WTC11 (cell line): ENCODE results near the gene GDI1. TPM values are rescaled to one million over a fixed set of nuclear protein-coding genes. Genes with fewer than 3 reads are reported as not detected.

Experiments used
- ATAC-seq: fragments of 200-7000 bp; cut with Tn5 transposase; 2 replicates; pipeline ENCODE4 v1.10.0; 2021; ENCODE audit warnings: mild to moderate bottlenecking, moderate library complexity
- CTCF ChIA-PET: fragments of 300-600 bp; sonication (Branson Sonifier 250); formaldehyde crosslinking; loops from one replicate; lab custom pipeline; 2021; ENCODE audit warnings: antibody characterized with exemption; lab: Charles Lee
- POLR2A ChIA-PET: fragments of 350-600 bp; sonication (Branson Sonifier 250); formaldehyde crosslinking; loops from one replicate; lab custom pipeline; 2021; ENCODE audit warnings: antibody characterized with exemption; lab: Charles Lee
- DNase-seq: peaks from one replicate; pipeline ENCODE4 v3.0.0; 2021; ENCODE audit warnings: low spot score
- H3K27ac Mint-ChIP-seq: 2 replicates; pipeline ENCODE4 v1.8.0; 2021; ENCODE audit warnings: mixed read lengths
- H3K27me3 Mint-ChIP-seq: 2 replicates; pipeline ENCODE4 v1.8.0; 2021; ENCODE audit warnings: low read depth, mild to moderate bottlenecking, moderate library complexity, mixed read lengths
- H3K36me3 Mint-ChIP-seq: 2 replicates; pipeline ENCODE4 v1.8.0; 2021; ENCODE audit warnings: mixed read lengths
- H3K4me1 Mint-ChIP-seq: 2 replicates; pipeline ENCODE4 v1.8.0; 2022; ENCODE audit warnings: mixed read lengths
- H3K4me3 Mint-ChIP-seq: 2 replicates; pipeline ENCODE4 v1.8.0; 2021; ENCODE audit warnings: mild to moderate bottlenecking, moderate library complexity, mixed read lengths
- H3K9me3 Mint-ChIP-seq: 2 replicates; pipeline ENCODE4 v1.8.0; 2021; ENCODE audit warnings: mixed read lengths
- ATF2 ChIP-seq: sonication (generic); formaldehyde crosslinking; IDR thresholded peaks from 2 replicates; pipeline ENCODE4 v1.8.1; 2022; ENCODE audit warnings: low read depth, missing genetic modification reagents, borderline replicate concordance
- ATF3 ChIP-seq: sonication (generic); formaldehyde crosslinking; conservative IDR thresholded peaks from 2 replicates; pipeline ENCODE4 v1.8.1; 2022; ENCODE audit warnings: mild to moderate bottlenecking, missing genetic modification reagents
- CREM ChIP-seq: sonication (generic); formaldehyde crosslinking; IDR thresholded peaks from 2 replicates; pipeline ENCODE4 v1.8.1; 2022; ENCODE audit warnings: mild to moderate bottlenecking, missing genetic modification reagents, moderate library complexity
- FOXK1 ChIP-seq: sonication (generic); formaldehyde crosslinking; IDR thresholded peaks from 2 replicates; pipeline ENCODE4 v1.8.0; 2022; ENCODE audit warnings: mild to moderate bottlenecking, moderate library complexity, missing genetic modification reagents
- GTF2I ChIP-seq: fragments of 250-450 bp; sonication (Bioruptor Pico); conservative IDR thresholded peaks from 2 replicates; pipeline ENCODE4 v1.4.0; 2021; ENCODE audit warnings: mild to moderate bottlenecking
- HMGA2 ChIP-seq: fragments of 250-450 bp; sonication (Bioruptor Pico); IDR thresholded peaks from 2 replicates; pipeline ENCODE4 v1.4.0; 2021; ENCODE audit warnings: mild to moderate bottlenecking, moderate library complexity
- IRF2 ChIP-seq: sonication (generic); formaldehyde crosslinking; IDR thresholded peaks from 2 replicates; pipeline ENCODE4 v1.8.0; 2022; ENCODE audit warnings: low read depth, missing genetic modification reagents, borderline replicate concordance
- JUN ChIP-seq: sonication (generic); formaldehyde crosslinking; IDR thresholded peaks from 2 replicates; pipeline ENCODE4 v1.8.0; 2023; ENCODE audit warnings: mild to moderate bottlenecking, missing genetic modification reagents
- KAT7 ChIP-seq: sonication (generic); formaldehyde crosslinking; IDR thresholded peaks from 2 replicates; pipeline ENCODE4 v1.8.1; 2023; ENCODE audit warnings: missing genetic modification reagents, mild to moderate bottlenecking, borderline replicate concordance
- SP1 ChIP-seq: sonication (generic); formaldehyde crosslinking; conservative IDR thresholded peaks from 2 replicates; pipeline ENCODE4 v1.8.1; 2022; ENCODE audit warnings: missing genetic modification reagents
- TEAD4 ChIP-seq: sonication (generic); formaldehyde crosslinking; IDR thresholded peaks from 2 replicates; pipeline ENCODE4 v1.8.0; 2022; ENCODE audit warnings: mild to moderate bottlenecking, missing genetic modification reagents
- ZNF232 ChIP-seq: sonication (generic); formaldehyde crosslinking; IDR thresholded peaks from 2 replicates; pipeline ENCODE4 v1.8.0; 2022; ENCODE audit warnings: mild to moderate bottlenecking, missing genetic modification reagents
- ZNF281 ChIP-seq: sonication (generic); formaldehyde crosslinking; IDR thresholded peaks from 2 replicates; pipeline ENCODE4 v1.8.0; 2023; ENCODE audit warnings: mild to moderate bottlenecking, missing genetic modification reagents
- ZNF425 ChIP-seq: fragments of 250-450 bp; sonication (Bioruptor Pico); conservative IDR thresholded peaks from 2 replicates; pipeline ENCODE4 v1.9.0; 2021; ENCODE audit warnings: mild to moderate bottlenecking
- ZNF671 ChIP-seq: fragments of 250-450 bp; sonication (Bioruptor Pico); IDR thresholded peaks from 2 replicates; pipeline ENCODE4 v1.8.0; 2021; ENCODE audit warnings: mild to moderate bottlenecking
- total RNA-seq: library from RNA; stranded (reverse); gene quantifications from 3 replicates; pipeline ENCODE4 v1.2.3, GENCODE V29; 2021
- TF ChIP-seq, protein P1 (sequence below): fragments of 250-450 bp; sonication (Bioruptor Pico); IDR thresholded peaks from 2 replicates; pipeline ENCODE4 v1.9.0; 2021; ENCODE audit warnings: mild to moderate bottlenecking
- TF ChIP-seq, protein P2 (sequence below): sonication (generic); formaldehyde crosslinking; IDR thresholded peaks from 2 replicates; pipeline ENCODE4 v1.8.0; 2022; ENCODE audit warnings: missing genetic modification reagents

The GDI1 gene
- total RNA-seq, 1 experiment from 2014 or later = 108 TPM

DNA sequence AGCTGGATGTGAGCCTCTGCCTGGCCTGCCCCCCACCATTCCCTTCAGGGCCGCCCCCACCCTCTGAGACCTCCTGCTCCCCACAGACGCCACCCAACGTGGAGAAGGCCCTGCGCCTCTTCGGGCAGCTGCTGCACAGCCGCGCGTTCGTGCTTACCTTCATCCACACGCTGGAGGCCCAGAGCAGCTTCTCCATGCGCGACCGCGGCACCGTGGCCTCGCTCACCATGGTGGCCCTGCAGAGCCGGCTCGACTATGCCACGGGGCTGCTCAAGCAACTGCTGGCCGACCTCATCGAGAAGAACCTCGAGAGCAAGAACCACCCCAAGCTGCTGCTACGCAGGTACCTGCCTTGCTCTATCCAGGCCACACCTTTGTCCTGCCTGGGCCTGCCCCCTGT lies 31.3 kb downstream of the GDI1 start:
- no peak for DNase-seq
- Mint-ChIP-seq H3K9me3 (no peaks in the 10 kb centered on the region), H3K36me3 (0 out of 2 replicates have a peak, but pooled peaks cover 2% of the 10 kb centered on the region)
- TF ChIP-seq, protein P1, sequence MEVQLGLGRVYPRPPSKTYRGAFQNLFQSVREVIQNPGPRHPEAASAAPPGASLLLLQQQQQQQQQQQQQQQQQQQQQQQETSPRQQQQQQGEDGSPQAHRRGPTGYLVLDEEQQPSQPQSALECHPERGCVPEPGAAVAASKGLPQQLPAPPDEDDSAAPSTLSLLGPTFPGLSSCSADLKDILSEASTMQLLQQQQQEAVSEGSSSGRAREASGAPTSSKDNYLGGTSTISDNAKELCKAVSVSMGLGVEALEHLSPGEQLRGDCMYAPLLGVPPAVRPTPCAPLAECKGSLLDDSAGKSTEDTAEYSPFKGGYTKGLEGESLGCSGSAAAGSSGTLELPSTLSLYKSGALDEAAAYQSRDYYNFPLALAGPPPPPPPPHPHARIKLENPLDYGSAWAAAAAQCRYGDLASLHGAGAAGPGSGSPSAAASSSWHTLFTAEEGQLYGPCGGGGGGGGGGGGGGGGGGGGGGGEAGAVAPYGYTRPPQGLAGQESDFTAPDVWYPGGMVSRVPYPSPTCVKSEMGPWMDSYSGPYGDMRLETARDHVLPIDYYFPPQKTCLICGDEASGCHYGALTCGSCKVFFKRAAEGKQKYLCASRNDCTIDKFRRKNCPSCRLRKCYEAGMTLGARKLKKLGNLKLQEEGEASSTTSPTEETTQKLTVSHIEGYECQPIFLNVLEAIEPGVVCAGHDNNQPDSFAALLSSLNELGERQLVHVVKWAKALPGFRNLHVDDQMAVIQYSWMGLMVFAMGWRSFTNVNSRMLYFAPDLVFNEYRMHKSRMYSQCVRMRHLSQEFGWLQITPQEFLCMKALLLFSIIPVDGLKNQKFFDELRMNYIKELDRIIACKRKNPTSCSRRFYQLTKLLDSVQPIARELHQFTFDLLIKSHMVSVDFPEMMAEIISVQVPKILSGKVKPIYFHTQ (CRISPR knock-in tag) = no peak
- no peak for TF ChIP-seq TEAD4 (CRISPR knock-in tag)
- no peak for TF ChIP-seq ZNF425
- TF ChIP-seq IRF2 = no peak
- TF ChIP-seq, protein P2, sequence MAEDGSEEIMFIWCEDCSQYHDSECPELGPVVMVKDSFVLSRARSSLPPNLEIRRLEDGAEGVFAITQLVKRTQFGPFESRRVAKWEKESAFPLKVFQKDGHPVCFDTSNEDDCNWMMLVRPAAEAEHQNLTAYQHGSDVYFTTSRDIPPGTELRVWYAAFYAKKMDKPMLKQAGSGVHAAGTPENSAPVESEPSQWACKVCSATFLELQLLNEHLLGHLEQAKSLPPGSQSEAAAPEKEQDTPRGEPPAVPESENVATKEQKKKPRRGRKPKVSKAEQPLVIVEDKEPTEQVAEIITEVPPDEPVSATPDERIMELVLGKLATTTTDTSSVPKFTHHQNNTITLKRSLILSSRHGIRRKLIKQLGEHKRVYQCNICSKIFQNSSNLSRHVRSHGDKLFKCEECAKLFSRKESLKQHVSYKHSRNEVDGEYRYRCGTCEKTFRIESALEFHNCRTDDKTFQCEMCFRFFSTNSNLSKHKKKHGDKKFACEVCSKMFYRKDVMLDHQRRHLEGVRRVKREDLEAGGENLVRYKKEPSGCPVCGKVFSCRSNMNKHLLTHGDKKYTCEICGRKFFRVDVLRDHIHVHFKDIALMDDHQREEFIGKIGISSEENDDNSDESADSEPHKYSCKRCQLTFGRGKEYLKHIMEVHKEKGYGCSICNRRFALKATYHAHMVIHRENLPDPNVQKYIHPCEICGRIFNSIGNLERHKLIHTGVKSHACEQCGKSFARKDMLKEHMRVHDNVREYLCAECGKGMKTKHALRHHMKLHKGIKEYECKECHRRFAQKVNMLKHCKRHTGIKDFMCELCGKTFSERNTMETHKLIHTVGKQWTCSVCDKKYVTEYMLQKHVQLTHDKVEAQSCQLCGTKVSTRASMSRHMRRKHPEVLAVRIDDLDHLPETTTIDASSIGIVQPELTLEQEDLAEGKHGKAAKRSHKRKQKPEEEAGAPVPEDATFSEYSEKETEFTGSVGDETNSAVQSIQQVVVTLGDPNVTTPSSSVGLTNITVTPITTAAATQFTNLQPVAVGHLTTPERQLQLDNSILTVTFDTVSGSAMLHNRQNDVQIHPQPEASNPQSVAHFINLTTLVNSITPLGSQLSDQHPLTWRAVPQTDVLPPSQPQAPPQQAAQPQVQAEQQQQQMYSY (CRISPR knock-in tag) = no peak
- TF ChIP-seq, all 79 proteins: peak for 0
- ChIA-PET CTCF (interaction anchor here (1.2 kb wide), 1 partner anchor 59 kb away, joined by 3 read pairs; no protein-coding TSS in a partner anchor), POLR2A (no interaction called here)
- no peak overlapping the region for H3K4me3 Mint-ChIP-seq
- no peak for ATAC-seq
- H3K27ac Mint-ChIP-seq = no peak overlapping the region
- H3K27me3 Mint-ChIP-seq = no peaks in the 10 kb centered on the region
- H3K4me1 Mint-ChIP-seq = no peaks in the 10 kb centered on the region

GRCh38 chrX:154469114-154469513 lies 32.2 kb downstream of the GDI1 start:
- no peaks in the 10 kb centered on the region for H3K27me3 Mint-ChIP-seq
- TF ChIP-seq ZNF232 (CRISPR knock-in tag) (no peak), CREM (CRISPR knock-in tag) (no peak), ZNF425 (no peak), ZNF671 (CRISPR knock-in tag) (no peak), HMGA2 (no peak), GTF2I (CRISPR knock-in tag) (no peak), JUN (CRISPR knock-in tag) (no peak), KAT7 (CRISPR knock-in tag) (no peak), ATF3 (CRISPR knock-in tag) (no peak), ZNF281 (CRISPR knock-in tag) (no peak), SP1 (CRISPR knock-in tag) (no peak), ATF2 (CRISPR knock-in tag) (no peak), FOXK1 (no peak)
- CTCF ChIA-PET = interaction anchor here (0.6 to 1.2 kb wide), 2 partner anchors 58 to 376 kb away, joined by 3 to 6 read pairs; no protein-coding TSS in a partner anchor
- DNase-seq = no peak
- H3K4me3 Mint-ChIP-seq = no peak overlapping the region
- no peaks in the 10 kb centered on the region for H3K4me1 Mint-ChIP-seq
- POLR2A ChIA-PET = no interaction called here
- ATAC-seq = no peak
- 0 out of 2 replicates have a peak, but pooled peaks cover 2% of the 10 kb centered on the region for H3K36me3 Mint-ChIP-seq
- no peak overlapping the region for H3K27ac Mint-ChIP-seq
- no peaks in the 10 kb centered on the region for H3K9me3 Mint-ChIP-seq
